CD14-positive monocyte (primary cell): Measurements from ENCODE around the gene SPON1. TPM values are rescaled to one million over a fixed set of nuclear protein-coding genes. Genes with fewer than 3 reads are reported as not detected.

Experiments used
- DNase-seq, 3 donors: peaks; one replicate each; pipeline ENCODE4 v3.0.0-alpha.2; 2011 to 2022
- H2AFZ ChIP-seq: 2 replicates; pipeline ENCODE4 v1.6.0; 2012; ENCODE audit warnings: mild to moderate bottlenecking, low read depth, low read length, inconsistent platforms; ENCODE audit not compliant: insufficient read depth, poor library complexity, severe bottlenecking
- H3K27ac ChIP-seq, 2 donors: 1 replicate in 1 of 2; 2 replicates in 1 of 2; pipeline ENCODE4 v1.5.1; 2012 to 2013; ENCODE audit warnings: low read length in 2 of 2, control low read depth in 1 of 2, inconsistent platforms in 1 of 2, low read depth in 1 of 2, mild to moderate bottlenecking in 1 of 2
- H3K27me3 ChIP-seq, 2 donors: one replicate each; pipeline versions ENCODE4 v1.6.0 to v1.6.1; 2011 to 2013; ENCODE audit warnings: low read length in 2 of 2; ENCODE audit not compliant: control insufficient read depth in 2 of 2, insufficient read depth in 2 of 2
- H3K36me3 ChIP-seq, 2 donors: replicated peaks in 1 of 2; 1 replicate in 1 of 2; 2 replicates in 1 of 2; pipeline versions ENCODE4 v1.5.1 to v1.6.1; 2012 to 2013; ENCODE audit warnings: low read length in 2 of 2, control low read depth in 1 of 2, inconsistent platforms in 1 of 2, mild to moderate bottlenecking in 1 of 2; ENCODE audit not compliant: insufficient read depth in 2 of 2, control insufficient read depth in 1 of 2
- H3K4me1 ChIP-seq, 2 donors: 1 replicate in 1 of 2; 2 replicates in 1 of 2; pipeline versions ENCODE4 v1.5.1 to v1.6.1; 2012 to 2013; ENCODE audit warnings: low read length in 2 of 2, control low read depth in 1 of 2, inconsistent platforms in 1 of 2, mild to moderate bottlenecking in 1 of 2, moderate library complexity in 1 of 2; ENCODE audit not compliant: insufficient read depth in 2 of 2, control insufficient read depth in 1 of 2
- H3K4me2 ChIP-seq: replicated peaks from 2 replicates; pipeline ENCODE3; 2012; ENCODE audit warnings: low read length, moderate library complexity, mild to moderate bottlenecking; ENCODE audit not compliant: poor library complexity, severe bottlenecking; ENCODE audit errors: extremely low read depth
- H3K4me3 ChIP-seq, 3 experiments: fragments of 200-600 bp in 1 of 3; sonication (generic) in 1 of 3; replicated peaks in 1 of 3; 1 replicate in 2 of 3; 2 replicates in 1 of 3; pipeline ENCODE4 v1.5.1; 2011 to 2013; ENCODE audit warnings: low read length in 3 of 3, mild to moderate bottlenecking in 3 of 3, control low read depth in 2 of 3, low read depth in 2 of 3, inconsistent platforms in 1 of 3, moderate library complexity in 1 of 3
- H3K79me2 ChIP-seq: 2 replicates; pipeline ENCODE4 v1.6.0; 2012; ENCODE audit warnings: mild to moderate bottlenecking, control low read depth, inconsistent platforms, low read length, moderate library complexity; ENCODE audit not compliant: insufficient read depth
- H3K9ac ChIP-seq: 2 replicates; pipeline ENCODE4 v1.6.0; 2017; ENCODE audit warnings: low read length, mild to moderate bottlenecking; ENCODE audit not compliant: insufficient read depth, poor library complexity, severe bottlenecking
- H3K9me3 ChIP-seq, 2 donors: replicated peaks in 1 of 2; 1 replicate in 1 of 2; 2 replicates in 1 of 2; pipeline versions ENCODE4 v1.5.1 to v1.6.1; 2012 to 2013; ENCODE audit warnings: low read length in 2 of 2, control low read depth in 1 of 2; ENCODE audit not compliant: control insufficient read depth in 1 of 2, insufficient read depth in 1 of 2
- H4K20me1 ChIP-seq: 2 replicates; pipeline ENCODE4 v1.6.0; 2012; ENCODE audit warnings: mild to moderate bottlenecking, low read length, control low read depth, moderate library complexity; ENCODE audit not compliant: insufficient read depth
- H3K27ac Mint-ChIP-seq, 7 donors: one replicate each; pipeline ENCODE4 v1.8.0; 2020; ENCODE audit warnings: mild to moderate bottlenecking in 7 of 7, mixed read lengths in 7 of 7, moderate library complexity in 6 of 7, inconsistent platforms in 2 of 7
- H3K27me3 Mint-ChIP-seq, 3 donors: one replicate each; pipeline ENCODE4 v1.8.0; 2021 to 2022; ENCODE audit warnings: low read depth in 3 of 3, mild to moderate bottlenecking in 3 of 3, mixed read lengths in 3 of 3, moderate library complexity in 3 of 3, inconsistent platforms in 1 of 3
- H3K36me3 Mint-ChIP-seq, 2 donors: one replicate each; pipeline ENCODE4 v1.8.0; 2020; ENCODE audit warnings: mixed read lengths in 2 of 2, inconsistent platforms in 1 of 2, mild to moderate bottlenecking in 1 of 2
- H3K4me1 Mint-ChIP-seq: one replicate; pipeline ENCODE4 v1.8.0; 2020; ENCODE audit warnings: mild to moderate bottlenecking, mixed read lengths
- H3K4me3 Mint-ChIP-seq, 2 donors: one replicate each; pipeline ENCODE4 v1.8.0; 2020; ENCODE audit warnings: mild to moderate bottlenecking in 2 of 2, mixed read lengths in 2 of 2, moderate library complexity in 1 of 2
- H3K9me3 Mint-ChIP-seq, 7 donors: one replicate each; pipeline ENCODE4 v1.8.0; 2020 to 2022; ENCODE audit warnings: mixed read lengths in 7 of 7, mild to moderate bottlenecking in 6 of 7, moderate library complexity in 6 of 7, inconsistent platforms in 2 of 7
- CTCF ChIP-seq: fragments of 200-600 bp; IDR thresholded peaks from one replicate; pipeline ENCODE4 v1.8.0; 2022; ENCODE audit warnings: antibody characterized with exemption, mild to moderate bottlenecking
- WGBS: methylation state at CpG from one replicate; pipeline ENCODE4 v1.1.5; 2013; ENCODE audit warnings: missing lambda C conversion rate; ENCODE audit not compliant: insufficient coverage; 5-methylcytosine and 5-hydroxymethylcytosine counted together
- intact Hi-C, 2 donors: fragments of 100-400 bp; cut with micrococcal nuclease; formaldehyde crosslinking; loops; one replicate each; pipeline versions ENCODE4 v1.15.0 to v1.15.1; 2023
- polyA plus RNA-seq, 3 donors: library from polyadenylated mRNA; depleted of rRNA in 1 of 3; unstranded in 2 of 3; stranded (reverse) in 1 of 3; fragments of 300-500 nt in 2 of 3; fragments of >200 nt in 1 of 3; fragmentation: Illumina TruSeq in 2 of 3; gene quantifications; 1 replicate in 2 of 3; 2 replicates in 1 of 3; pipeline ENCODE4 v1.2.3, GENCODE V29; 2012 to 2021

Gene SPON1
- polyA plus RNA-seq, 3 donors: not detected

- Histone ChIP-seq H2AFZ (no peak overlapping the region), H3K4me1 (no peaks in the 10 kb centered on the region), H3K4me2 (no peak overlapping the region), H3K27me3 (no peaks in the 10 kb centered on the region), H3K27ac (no peak overlapping the region), H3K79me2 (no peaks in the 10 kb centered on the region), H3K36me3 (no peaks in the 10 kb centered on the region), H3K9ac (no peak overlapping the region), H3K9me3 (no peaks in the 10 kb centered on the region), H4K20me1 (no peaks in the 10 kb centered on the region), H3K4me3 (no peak overlapping the region)
- Mint-ChIP-seq H3K27ac (no peak overlapping the region), H3K4me1 (no peaks in the 10 kb centered on the region), H3K36me3 (no peaks in the 10 kb centered on the region), H3K27me3 (peaks cover 19 to 27% (median 23%) of the 10 kb centered on the region in 3 donors), H3K9me3 (peaks cover 0 to 1% (median 0%) of the 10 kb centered on the region in 7 donors), H3K4me3 (no peak overlapping the region)
- no peak for DNase-seq
- WGBS: no CpG with 5 or more reads among the region's 1 CpG
- intact Hi-C loops: loop anchor here in 1 of 2 donors (10.0 kb wide), 1 partner anchor 485 kb away; no protein-coding TSS in a partner anchor
- TF ChIP-seq CTCF: no peak
Observed at GRCh38 chr11:14259878-14260277, 297.4 kb downstream of the SPON1 start.

- H2AFZ ChIP-seq: no peak overlapping the region
- no peak overlapping the region for H3K27ac ChIP-seq
- H3K36me3 ChIP-seq: no peaks in the 10 kb centered on the region
- peaks cover 23 to 27% (median 26%) of the 10 kb centered on the region in 3 donors for H3K27me3 Mint-ChIP-seq
- no peak for TF ChIP-seq CTCF
- H4K20me1 ChIP-seq: no peaks in the 10 kb centered on the region
- H3K4me3 ChIP-seq: no peak overlapping the region
- H3K4me2 ChIP-seq: no peak overlapping the region
- H3K4me1 ChIP-seq: no peaks in the 10 kb centered on the region
- no peak for DNase-seq
- intact Hi-C loops: no loop called here
- no peak overlapping the region for H3K4me3 Mint-ChIP-seq
- H3K4me1 Mint-ChIP-seq: no peaks in the 10 kb centered on the region
- no peaks in the 10 kb centered on the region for H3K27me3 ChIP-seq
- H3K9me3 ChIP-seq: no peaks in the 10 kb centered on the region
- H3K79me2 ChIP-seq: no peaks in the 10 kb centered on the region
- no peak overlapping the region for H3K9ac ChIP-seq
- H3K36me3 Mint-ChIP-seq: no peaks in the 10 kb centered on the region
- no peak overlapping the region for H3K27ac Mint-ChIP-seq
- H3K9me3 Mint-ChIP-seq: peaks cover 0 to 1% (median 0%) of the 10 kb centered on the region in 7 donors
- 100% methylated on average over 1 of the region's 4 CpGs for WGBS
Observed at GRCh38 chr11:14261066-14261465, 298.5 kb downstream of the SPON1 start.
